ENCODE measurements around the gene MPP4. TPM values are rescaled to one million over a fixed set of nuclear protein-coding genes. Genes with fewer than 3 reads are reported as not detected.

The MPP4 gene
- total RNA-seq, 5 donors from 2014 or later (not counting 1 experiment from before 2014, with no cell fraction given) = 0.13 TPM; not detected in 4

DNA sequence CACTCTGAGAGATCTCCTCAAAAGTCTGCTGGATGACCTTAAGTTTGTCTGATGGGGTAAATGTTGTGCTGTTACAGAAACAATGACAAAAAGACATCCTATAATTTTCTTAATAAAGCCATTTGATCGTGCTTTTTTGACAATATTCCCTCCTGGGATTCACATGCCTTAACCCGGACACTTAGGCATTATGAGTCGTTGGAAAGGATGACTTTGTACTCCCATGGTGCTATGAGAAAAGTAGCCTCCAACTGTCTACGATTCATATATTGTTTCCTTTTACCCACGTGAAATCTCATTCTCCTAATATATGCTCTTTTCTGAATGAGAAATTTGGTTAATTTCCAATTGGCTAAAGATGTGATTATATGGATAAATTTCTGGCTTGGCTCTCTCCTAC is 6.1 kb upstream of the MPP4 start:
- H3K4me3 Mint-ChIP-seq = no peak overlapping the region
- peaks cover 47% of the 10 kb centered on the region for H3K36me3 Mint-ChIP-seq
- H3K27me3 Mint-ChIP-seq = no peaks in the 10 kb centered on the region
- H3K36me3 ChIP-seq (ENCODE audit: control insufficient read depth in 2 of 2, extremely low read depth in 1 of 2, insufficient read depth in 1 of 2, low read length in 1 of 2) = peaks cover 0 to 28% of the 10 kb centered on the region in 2 donors
- no peak overlapping the region for H3K4me3 ChIP-seq (ENCODE audit: control insufficient read depth in 1 of 2, extremely low read depth in 1 of 2, low read length in 1 of 2)
- H3K4me1 ChIP-seq (ENCODE audit: control insufficient read depth in 1 of 2, extremely low read depth in 1 of 2, insufficient read depth in 2 of 2, low read length in 2 of 2) = no peaks in the 10 kb centered on the region
- POLR2A ChIA-PET = no interaction called here
- H3K27ac Mint-ChIP-seq = no peak overlapping the region
- H3K27me3 ChIP-seq (replicated peaks in 1 of 2; ENCODE audit: control insufficient read depth in 2 of 2, extremely low read depth in 1 of 2, insufficient read depth in 2 of 2, low read length in 1 of 2) = no peaks in the 10 kb centered on the region
- peaks cover 0 to 11% (median 6%) of the 10 kb centered on the region in 3 donors for H3K4me1 Mint-ChIP-seq
- H3K9me3 ChIP-seq = no peaks in the 10 kb centered on the region
- WGBS (ENCODE audit: insufficient coverage) = no CpG with 5 or more reads among the region's 5 CpGs
- H3K27ac ChIP-seq (ENCODE audit: low read length) = no peak overlapping the region
- CTCF ChIA-PET = interaction anchor here in 1 of 2 donors (0.7 kb wide), 1 partner anchor 48 kb away, joined by 3 read pairs; no protein-coding TSS in a partner anchor
- no peaks in the 10 kb centered on the region for H3K9me3 Mint-ChIP-seq
- ATAC-seq (replicated peaks in 1 of 4) = no peak
- no peak for DNase-seq

DNA sequence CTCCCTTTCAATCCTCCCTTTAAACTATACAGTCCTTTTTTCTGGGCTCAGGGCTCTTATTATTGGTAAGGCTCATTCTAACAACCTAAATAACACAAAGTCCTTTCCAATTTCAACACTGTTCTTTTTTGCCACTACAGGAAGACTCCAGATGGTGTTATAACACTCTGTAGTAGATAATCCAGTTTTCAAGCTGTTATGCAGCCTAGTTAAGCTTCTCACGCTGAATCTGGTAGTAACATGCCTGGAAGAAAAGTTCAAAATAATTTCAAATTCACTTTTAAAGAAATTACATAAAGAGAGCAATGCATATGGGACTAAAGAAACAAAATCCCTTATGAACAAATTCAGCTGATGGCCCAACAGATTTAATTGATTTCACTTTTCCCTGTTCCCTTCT is 3.2 kb upstream of the MPP4 start:
- Mint-ChIP-seq H3K27me3 (no peaks in the 10 kb centered on the region), H3K4me3 (no peak overlapping the region)
- no peak for ATAC-seq (replicated peaks in 1 of 4)

DNA sequence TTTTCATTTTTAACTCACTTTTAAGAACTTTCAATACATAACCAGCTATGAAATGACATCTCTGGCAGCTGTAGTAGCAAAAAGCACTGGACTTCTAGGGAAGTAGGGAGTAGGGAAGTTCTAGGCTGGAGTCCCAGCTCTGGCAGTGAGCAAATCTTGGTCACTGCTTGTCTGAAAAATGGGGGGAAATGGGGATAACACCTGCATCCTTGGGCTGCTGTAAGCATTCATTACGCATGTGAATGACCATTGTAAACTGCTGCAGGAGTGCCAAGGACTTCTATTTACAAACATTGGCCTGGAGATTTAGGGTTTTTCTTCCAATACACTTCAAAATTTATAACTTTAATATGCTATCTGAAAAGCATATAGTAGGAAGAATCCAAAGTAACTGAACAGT is 972 bp upstream of the MPP4 start:
- Mint-ChIP-seq H3K27ac (no peak overlapping the region), H3K4me1 (peaks cover 0 to 4% (median 0%) of the 10 kb centered on the region in 3 donors), H3K9me3 (no peaks in the 10 kb centered on the region), H3K36me3 (peaks cover 19% of the 10 kb centered on the region), H3K4me3 (no peak overlapping the region), H3K27me3 (no peaks in the 10 kb centered on the region)
- CTCF ChIA-PET = no interaction called here
- Histone ChIP-seq H3K27me3 (replicated peaks in 1 of 2; ENCODE audit: control insufficient read depth in 2 of 2, extremely low read depth in 1 of 2, insufficient read depth in 2 of 2, low read length in 1 of 2) (no peaks in the 10 kb centered on the region), H3K27ac (ENCODE audit: low read length) (no peak overlapping the region), H3K4me3 (ENCODE audit: control insufficient read depth in 1 of 2, extremely low read depth in 1 of 2, low read length in 1 of 2) (no peak overlapping the region), H3K9me3 (no peaks in the 10 kb centered on the region), H3K36me3 (ENCODE audit: control insufficient read depth in 2 of 2, extremely low read depth in 1 of 2, insufficient read depth in 1 of 2, low read length in 1 of 2) (peaks cover 0 to 11% of the 10 kb centered on the region in 2 donors), H3K4me1 (ENCODE audit: control insufficient read depth in 1 of 2, extremely low read depth in 1 of 2, insufficient read depth in 2 of 2, low read length in 2 of 2) (no peaks in the 10 kb centered on the region)
- no peak for DNase-seq
- ATAC-seq (replicated peaks in 1 of 4) = no peak
- POLR2A ChIA-PET = no interaction called here
- WGBS (ENCODE audit: insufficient coverage) = no CpG with 5 or more reads among the region's 1 CpG

More for the DNA sequence above, 3.2 kb upstream of the MPP4 start:
- no peaks in the 10 kb centered on the region for H3K27me3 ChIP-seq (replicated peaks in 1 of 2; ENCODE audit: control insufficient read depth in 2 of 2, extremely low read depth in 1 of 2, insufficient read depth in 2 of 2, low read length in 1 of 2)
- Mint-ChIP-seq H3K27ac (no peak overlapping the region), H3K9me3 (no peaks in the 10 kb centered on the region), H3K36me3 (peaks cover 31% of the 10 kb centered on the region), H3K4me1 (peaks cover 0 to 4% (median under 1%) of the 10 kb centered on the region in 3 donors)
- no peaks in the 10 kb centered on the region for H3K9me3 ChIP-seq
- no CpG with 5 or more reads among the region's 1 CpG for WGBS (ENCODE audit: insufficient coverage)
- no peaks in the 10 kb centered on the region for H3K4me1 ChIP-seq (ENCODE audit: control insufficient read depth in 1 of 2, extremely low read depth in 1 of 2, insufficient read depth in 2 of 2, low read length in 2 of 2)
- no peak overlapping the region for H3K4me3 ChIP-seq (ENCODE audit: control insufficient read depth in 1 of 2, extremely low read depth in 1 of 2, low read length in 1 of 2)
- peaks cover 0 to 18% of the 10 kb centered on the region in 2 donors for H3K36me3 ChIP-seq (ENCODE audit: control insufficient read depth in 2 of 2, extremely low read depth in 1 of 2, insufficient read depth in 1 of 2, low read length in 1 of 2)
- no peak for DNase-seq
- no peak overlapping the region for H3K27ac ChIP-seq (ENCODE audit: low read length)
- POLR2A ChIA-PET = no interaction called here
- CTCF ChIA-PET = interaction anchor here in 1 of 2 donors (0.7 kb wide), 1 partner anchor 76 kb away, joined by 3 read pairs; no protein-coding TSS in a partner anchor

DNA sequence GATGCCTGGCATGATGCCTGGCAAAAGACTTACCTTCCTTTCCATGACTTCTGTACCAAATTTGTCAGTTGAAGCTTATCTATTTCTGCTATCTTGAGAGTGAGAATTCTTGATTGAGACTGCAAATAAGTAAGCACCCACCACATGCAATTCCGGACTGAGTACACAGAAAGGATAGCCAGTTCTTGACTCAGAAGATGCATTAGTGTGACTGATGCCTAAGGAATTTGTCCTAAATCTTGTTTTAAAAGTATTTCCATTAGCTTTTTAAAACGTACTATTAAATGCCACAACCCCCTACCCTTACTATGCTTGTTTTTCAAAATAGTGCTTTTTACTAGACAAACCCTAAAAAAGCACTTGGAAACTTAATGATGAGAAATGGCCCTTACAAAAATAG is 545 bp downstream of the MPP4 start:
- Mint-ChIP-seq H3K36me3 (peaks cover 8% of the 10 kb centered on the region), H3K4me1 (peaks cover 0 to 4% (median 0%) of the 10 kb centered on the region in 3 donors), H3K9me3 (no peaks in the 10 kb centered on the region), H3K27ac (no peak overlapping the region), H3K4me3 (no peak overlapping the region), H3K27me3 (no peaks in the 10 kb centered on the region)
- no peak for DNase-seq
- no peak overlapping the region for H3K4me3 ChIP-seq (ENCODE audit: control insufficient read depth in 1 of 2, extremely low read depth in 1 of 2, low read length in 1 of 2)
- peaks cover 0 to 3% of the 10 kb centered on the region in 2 donors for H3K36me3 ChIP-seq (ENCODE audit: control insufficient read depth in 2 of 2, extremely low read depth in 1 of 2, insufficient read depth in 1 of 2, low read length in 1 of 2)
- CTCF ChIA-PET = no interaction called here
- WGBS (ENCODE audit: insufficient coverage) = no CpG with 5 or more reads among the region's 2 CpGs
- no peaks in the 10 kb centered on the region for H3K9me3 ChIP-seq
- no peaks in the 10 kb centered on the region for H3K27me3 ChIP-seq (replicated peaks in 1 of 2; ENCODE audit: control insufficient read depth in 2 of 2, extremely low read depth in 1 of 2, insufficient read depth in 2 of 2, low read length in 1 of 2)
- ATAC-seq (replicated peaks in 1 of 4) = no peak
- H3K4me1 ChIP-seq (ENCODE audit: control insufficient read depth in 1 of 2, extremely low read depth in 1 of 2, insufficient read depth in 2 of 2, low read length in 2 of 2) = no peaks in the 10 kb centered on the region
- no peak overlapping the region for H3K27ac ChIP-seq (ENCODE audit: low read length)
- POLR2A ChIA-PET = no interaction called here

DNA sequence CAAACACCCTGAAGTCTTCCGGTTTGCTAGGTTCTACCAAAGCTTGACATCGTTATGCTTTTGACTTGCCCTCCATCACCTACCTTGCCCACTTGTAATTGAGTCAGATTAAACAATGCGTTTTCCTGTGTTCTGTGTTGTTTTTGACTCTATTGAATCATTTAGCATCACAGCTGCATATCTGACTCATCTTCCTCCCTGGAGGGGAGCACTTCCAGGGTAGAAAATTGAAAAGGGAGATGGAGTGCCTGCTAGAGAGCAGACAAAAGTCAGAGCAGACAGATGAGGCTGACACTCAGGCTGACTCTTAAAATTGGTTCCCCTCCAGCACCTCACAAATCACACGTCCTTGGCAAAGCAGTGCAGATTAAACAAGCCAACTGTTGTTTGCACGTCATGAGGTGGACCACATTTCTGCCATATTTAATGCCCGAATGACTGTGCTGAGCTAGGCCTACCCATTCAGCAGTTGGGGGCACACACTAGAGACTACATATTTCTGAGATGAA is 2.2 kb downstream of the MPP4 start:
- Mint-ChIP-seq H3K27ac (no peak overlapping the region), H3K36me3 (peaks cover 8% of the 10 kb centered on the region), H3K27me3 (no peaks in the 10 kb centered on the region), H3K9me3 (no peaks in the 10 kb centered on the region), H3K4me3 (no peak overlapping the region), H3K4me1 (peaks cover 0 to 4% (median 0%) of the 10 kb centered on the region in 3 donors)
- H3K4me3 ChIP-seq (ENCODE audit: control insufficient read depth in 1 of 2, extremely low read depth in 1 of 2, low read length in 1 of 2) = no peak overlapping the region
- POLR2A ChIA-PET = no interaction called here
- H3K36me3 ChIP-seq (ENCODE audit: control insufficient read depth in 2 of 2, extremely low read depth in 1 of 2, insufficient read depth in 1 of 2, low read length in 1 of 2) = no peaks in the 10 kb centered on the region
- ATAC-seq (replicated peaks in 1 of 4) (no peak), DNase-seq (no peak)
- no peaks in the 10 kb centered on the region for H3K4me1 ChIP-seq (ENCODE audit: control insufficient read depth in 1 of 2, extremely low read depth in 1 of 2, insufficient read depth in 2 of 2, low read length in 2 of 2)
- no peaks in the 10 kb centered on the region for H3K27me3 ChIP-seq (replicated peaks in 1 of 2; ENCODE audit: control insufficient read depth in 2 of 2, extremely low read depth in 1 of 2, insufficient read depth in 2 of 2, low read length in 1 of 2)
- WGBS (ENCODE audit: insufficient coverage) = 85% methylated on average over 4 of the region's 6 CpGs
- no peaks in the 10 kb centered on the region for H3K9me3 ChIP-seq
- no peak overlapping the region for H3K27ac ChIP-seq (ENCODE audit: low read length)
- CTCF ChIA-PET = interaction anchor here in 1 of 2 donors (0.5 kb wide), 1 partner anchor 1353 kb away, joined by 3 read pairs; no protein-coding TSS in a partner anchor

DNA sequence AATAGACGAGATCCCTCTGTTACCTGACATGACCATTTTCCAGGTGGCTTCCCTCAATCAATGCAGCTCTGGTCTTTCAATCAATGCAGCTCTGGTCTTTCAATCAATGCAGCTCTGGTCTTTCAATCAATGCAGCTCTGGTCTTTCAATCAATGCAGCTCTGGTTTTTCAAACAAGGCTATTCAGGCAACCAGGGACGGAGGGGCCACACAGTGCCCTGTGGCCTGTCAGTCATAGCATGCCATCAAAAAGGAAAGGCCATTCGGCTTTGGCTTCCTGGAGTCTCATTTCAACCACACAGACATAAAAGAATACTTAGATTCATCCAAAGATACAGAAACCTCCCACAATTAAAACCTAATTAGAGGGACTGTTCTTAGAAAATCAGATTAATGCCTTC is 13.3 kb downstream of the MPP4 start:
- no peaks in the 10 kb centered on the region for H3K4me1 ChIP-seq (ENCODE audit: control insufficient read depth in 1 of 2, extremely low read depth in 1 of 2, insufficient read depth in 2 of 2, low read length in 2 of 2)
- CTCF ChIA-PET = interaction anchor here (0.6 to 0.7 kb wide), 2 partner anchors 450 to 688 kb away, joined by 4 to 5 read pairs; no protein-coding TSS in a partner anchor
- H3K9me3 Mint-ChIP-seq = no peaks in the 10 kb centered on the region
- no peak overlapping the region for H3K27ac ChIP-seq (ENCODE audit: low read length)
- peaks cover 23 to 26% of the 10 kb centered on the region in 2 donors for H3K27me3 Mint-ChIP-seq
- DNase-seq (no peak), ATAC-seq (replicated peaks in 1 of 4) (no peak)
- WGBS (ENCODE audit: insufficient coverage) = 83% methylated on average over 1 of the region's 3 CpGs
- no peaks in the 10 kb centered on the region for H3K4me1 Mint-ChIP-seq
- POLR2A ChIA-PET = no interaction called here
- no peaks in the 10 kb centered on the region for H3K36me3 Mint-ChIP-seq
- H3K4me3 Mint-ChIP-seq = no peak overlapping the region
- no peak overlapping the region for H3K4me3 ChIP-seq (ENCODE audit: control insufficient read depth in 1 of 2, extremely low read depth in 1 of 2, low read length in 1 of 2)
- H3K36me3 ChIP-seq (ENCODE audit: control insufficient read depth in 2 of 2, extremely low read depth in 1 of 2, insufficient read depth in 1 of 2, low read length in 1 of 2) = no peaks in the 10 kb centered on the region
- no peaks in the 10 kb centered on the region for H3K9me3 ChIP-seq
- no peak overlapping the region for H3K27ac Mint-ChIP-seq
- peaks cover 0 to 4% of the 10 kb centered on the region in 2 experiments for H3K27me3 ChIP-seq (replicated peaks in 1 of 2; ENCODE audit: control insufficient read depth in 2 of 2, extremely low read depth in 1 of 2, insufficient read depth in 2 of 2, low read length in 1 of 2)

Data from T-cell (primary cell).